Smooth muscle cell of the brain vasculature (primary cell): Measurements from ENCODE around the gene TDRD5.

Experiments
- DNase-seq: peaks from one replicate; pipeline ENCODE4 v3.0.0-alpha.2; 2012; ENCODE audit warnings: low read depth, low spot score

The TDRD5 gene

GRCh38 chr1:179591592-179592580, at the start of gene TDRD5:
TDRD5 (plus strand) TSS chr1:179591832; CDS start chr1:179592616, 784 bp downstream.
- DNase-seq = no peak

GRCh38 chr1:179545321-179545720, 46.3 kb upstream of the TDRD5 start:
- DNase-seq = no peak

GRCh38 chr1:179547021-179547535, 44.6 kb upstream of the TDRD5 start:
- DNase-seq = no peak

GRCh38 chr1:179548666-179549367, 42.8 kb upstream of the TDRD5 start:
- no peak for DNase-seq

GRCh38 chr1:179549368-179549700, 42.3 kb upstream of the TDRD5 start:
- DNase-seq = no peak

GRCh38 chr1:179550746-179551682, 40.6 kb upstream of the TDRD5 start:
- no peak for DNase-seq

GRCh38 chr1:179554427-179554826, 37.2 kb upstream of the TDRD5 start:
- no peak for DNase-seq

- DNase-seq = no peak
Observed at GRCh38 chr1:179558078-179558477, 33.6 kb upstream of the TDRD5 start.

- no peak for DNase-seq
Observed at GRCh38 chr1:179575497-179576314, 15.9 kb upstream of the TDRD5 start, which contains the start of gene NPHS2. NPHS2 (minus strand) TSS chr1:179575948; CDS start chr1:179575864, 84 bp downstream.

GRCh38 chr1:179576509-179576908, 15.1 kb upstream of the TDRD5 start:
- DNase-seq = no peak

- DNase-seq = no peak
Observed at GRCh38 chr1:179583771-179584320, 7.8 kb upstream of the TDRD5 start.

GRCh38 chr1:179586107-179586823, 5.4 kb upstream of the TDRD5 start:
- no peak for DNase-seq

- no peak for DNase-seq
Observed at GRCh38 chr1:179587336-179587735, 4.3 kb upstream of the TDRD5 start.

GRCh38 chr1:179588425-179589024, 3.1 kb upstream of the TDRD5 start:
- no peak for DNase-seq

GRCh38 chr1:179589509-179589908, 2.1 kb upstream of the TDRD5 start:
- DNase-seq = no peak

- DNase-seq = no peak
Observed at GRCh38 chr1:179590671-179591070, 961 bp upstream of the TDRD5 start.

- no peak for DNase-seq
Observed at GRCh38 chr1:179591253-179591591, 410 bp upstream of the TDRD5 start.

GRCh38 chr1:179598631-179599030, 7.0 kb downstream of the TDRD5 start:
- no peak for DNase-seq

GRCh38 chr1:179599623-179600249, 8.1 kb downstream of the TDRD5 start:
- DNase-seq = no peak
